ENCODE data around the gene ASIC4.
A peak's percentile ranks its signal among the peaks of the same experiment; 100 is the strongest.

Gene ASIC4

GRCh38 chr2:219570924-219571310 is 56.6 kb downstream of the ASIC4 start:
- DNase-seq, result no peak

GRCh38 chr2:219571311-219572236 is 57.3 kb downstream of the ASIC4 start, which contains the start of gene OBSL1:
OBSL1 (minus strand) TSS chr2:219571539; CDS start chr2:219571232, 307 bp downstream.
- DNase-seq, result peak; percentile 59

GRCh38 chr2:219572237-219573001 is 58.1 kb downstream of the ASIC4 start, which contains the start of gene INHA:
INHA (plus strand) TSS chr2:219572310; CDS start chr2:219572375, 65 bp downstream.
- no peak for DNase-seq

- DNase-seq, result no peak
These were observed 58.9 kb downstream of the ASIC4 start for GRCh38 chr2:219573166-219573565.

GRCh38 chr2:219574484-219575311 is 60.4 kb downstream of the ASIC4 start:
- DNase-seq, result peak; percentile 34

GRCh38 chr2:219575566-219576504 is 61.6 kb downstream of the ASIC4 start:
- no peak for DNase-seq

GRCh38 chr2:219576505-219577388 is 62.5 kb downstream of the ASIC4 start:
- DNase-seq, result peak; percentile 22

- no peak for DNase-seq
These were observed 64.7 kb downstream of the ASIC4 start for GRCh38 chr2:219578811-219579613.

- DNase-seq, result no peak
These were observed 67.1 kb downstream of the ASIC4 start for GRCh38 chr2:219581346-219581745.
